ENCODE results near the gene BCO2.
A peak's percentile ranks its signal among the peaks of the same experiment; 100 is the strongest.

Gene BCO2

GRCh38 chr11:112162761-112163546, 12.4 kb upstream of the BCO2 start:
- no peak overlapping the region for H3K4me3 Mint-ChIP-seq
- H3K27me3 Mint-ChIP-seq = peaks cover 24% of the 10 kb centered on the region
- H3K4me1 Mint-ChIP-seq = peaks cover 4% of the 10 kb centered on the region
- no peaks in the 10 kb centered on the region for H3K9me3 Mint-ChIP-seq
- peaks cover 2% of the 10 kb centered on the region for H3K36me3 Mint-ChIP-seq
- no peak overlapping the region for H3K27ac Mint-ChIP-seq

DNA sequence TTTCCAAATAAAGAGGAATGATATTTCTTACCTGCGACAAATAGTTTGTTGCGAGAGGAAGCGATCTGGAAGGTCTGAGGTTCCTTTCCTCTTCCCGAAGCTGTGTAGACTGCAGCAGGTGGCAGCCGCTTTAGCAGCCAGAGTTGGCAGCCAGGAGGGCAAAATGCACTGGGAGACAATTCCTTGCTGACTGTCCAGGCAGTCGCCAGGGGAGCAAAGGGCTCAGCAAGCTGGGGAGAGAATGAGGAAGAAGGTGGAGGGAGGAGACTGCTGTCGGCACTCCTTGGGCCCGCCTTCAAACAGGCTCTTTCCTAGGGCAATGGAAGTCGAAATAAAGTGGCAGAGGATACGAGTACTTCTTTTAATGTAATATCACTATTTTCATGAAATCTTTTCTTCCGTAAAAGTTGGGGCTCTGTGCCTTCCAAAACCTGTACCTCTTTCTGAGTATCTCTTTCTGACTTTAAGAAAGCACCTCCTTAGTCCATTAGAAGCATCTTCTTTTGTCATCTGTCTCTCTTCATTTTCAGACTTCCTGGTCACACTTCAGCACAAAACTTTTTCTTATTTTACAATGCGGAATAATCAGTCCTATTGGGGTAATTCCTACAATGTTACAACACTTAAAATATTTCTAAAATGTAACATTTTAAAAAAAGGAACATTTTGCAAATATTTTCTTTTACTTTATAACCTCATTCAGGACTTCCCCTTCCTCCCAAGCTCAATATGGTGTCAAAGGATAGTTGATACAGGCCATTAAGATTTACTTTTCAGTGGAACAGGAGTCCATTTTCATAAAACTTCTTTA, 11.2 kb upstream of the BCO2 start, which contains the start of gene IL18:
Gene IL18, minus strand, starts transcription at position 220 of the 811 bp plus-strand sequence. CDS start 9,041 bp downstream, outside the sequence.
- H3K27ac Mint-ChIP-seq = no peak within 1 kb of the TSS
- H3K36me3 Mint-ChIP-seq = peaks cover 2% of the 10 kb centered on the region
- H3K9me3 Mint-ChIP-seq = no peaks in the 10 kb centered on the region
- H3K27me3 Mint-ChIP-seq = peaks cover 24% of the 10 kb centered on the region
- H3K4me1 Mint-ChIP-seq = peaks cover 4% of the 10 kb centered on the region
- H3K4me3 Mint-ChIP-seq = peak within 1 kb of the TSS; percentile 0

- Mint-ChIP-seq H3K27ac (no peak overlapping the region), H3K9me3 (no peaks in the 10 kb centered on the region), H3K4me3 (no peak overlapping the region), H3K36me3 (peaks cover 2% of the 10 kb centered on the region), H3K27me3 (peaks cover 24% of the 10 kb centered on the region), H3K4me1 (peaks cover 4% of the 10 kb centered on the region)
These were observed 10.3 kb upstream of the BCO2 start for GRCh38 chr11:112165049-112165448.

DNA sequence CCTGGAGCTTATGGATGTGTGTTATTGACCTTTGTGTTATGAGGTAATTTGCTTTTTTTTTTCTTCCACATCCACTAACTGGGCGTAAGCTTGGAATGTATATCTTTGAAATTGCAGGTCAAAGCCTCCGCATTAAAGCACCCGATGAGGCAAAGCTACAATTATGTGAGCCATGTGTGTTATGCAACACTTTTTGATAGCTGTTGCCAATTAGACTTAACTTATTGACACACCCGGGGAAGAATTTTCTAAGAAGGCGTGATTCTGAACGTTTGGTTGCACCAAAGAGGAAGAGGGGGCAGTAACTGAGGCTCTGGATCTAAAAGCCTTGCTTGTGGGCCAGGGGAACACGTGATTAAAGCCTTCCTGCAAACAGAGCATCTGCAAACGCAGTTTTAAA, 8.8 kb upstream of the BCO2 start:
- no peak overlapping the region for H3K4me3 Mint-ChIP-seq
- peaks cover 21% of the 10 kb centered on the region for H3K27me3 Mint-ChIP-seq
- peaks cover 4% of the 10 kb centered on the region for H3K4me1 Mint-ChIP-seq
- H3K27ac Mint-ChIP-seq = no peak overlapping the region
- H3K36me3 Mint-ChIP-seq = peaks cover 2% of the 10 kb centered on the region
- no peaks in the 10 kb centered on the region for H3K9me3 Mint-ChIP-seq

DNA sequence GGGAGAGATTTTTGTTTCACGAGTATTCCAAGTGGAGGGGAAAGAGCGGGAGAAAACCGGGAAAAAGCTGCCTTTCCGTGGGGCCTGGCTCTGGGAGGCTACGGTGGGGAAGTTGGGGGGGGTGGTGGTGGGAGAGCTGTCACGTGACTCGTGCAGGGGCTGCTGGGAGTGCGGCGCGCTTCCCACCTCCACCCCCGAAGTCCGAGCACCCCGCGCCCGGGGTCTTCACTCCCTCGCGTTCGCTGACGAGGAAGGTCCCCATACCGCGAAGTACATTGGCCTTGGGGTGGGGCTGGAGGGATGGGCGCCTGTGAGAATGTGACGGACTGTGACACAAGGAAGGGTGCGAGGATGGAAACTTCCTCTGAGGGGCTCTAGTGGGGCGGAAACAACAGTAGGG, 8.2 kb upstream of the BCO2 start, which contains the start of gene TEX12:
Gene TEX12, plus strand, starts transcription at position 228 of the 400 bp plus-strand sequence. CDS start 1,897 bp downstream, outside the sequence.
- peaks cover 2% of the 10 kb centered on the region for H3K36me3 Mint-ChIP-seq
- peak within 1 kb of the TSS; percentile 27 for H3K27ac Mint-ChIP-seq
- peaks cover 18% of the 10 kb centered on the region for H3K27me3 Mint-ChIP-seq
- H3K9me3 Mint-ChIP-seq = no peaks in the 10 kb centered on the region
- no peak within 1 kb of the TSS for H3K4me3 Mint-ChIP-seq
- peaks cover 4% of the 10 kb centered on the region for H3K4me1 Mint-ChIP-seq

DNA sequence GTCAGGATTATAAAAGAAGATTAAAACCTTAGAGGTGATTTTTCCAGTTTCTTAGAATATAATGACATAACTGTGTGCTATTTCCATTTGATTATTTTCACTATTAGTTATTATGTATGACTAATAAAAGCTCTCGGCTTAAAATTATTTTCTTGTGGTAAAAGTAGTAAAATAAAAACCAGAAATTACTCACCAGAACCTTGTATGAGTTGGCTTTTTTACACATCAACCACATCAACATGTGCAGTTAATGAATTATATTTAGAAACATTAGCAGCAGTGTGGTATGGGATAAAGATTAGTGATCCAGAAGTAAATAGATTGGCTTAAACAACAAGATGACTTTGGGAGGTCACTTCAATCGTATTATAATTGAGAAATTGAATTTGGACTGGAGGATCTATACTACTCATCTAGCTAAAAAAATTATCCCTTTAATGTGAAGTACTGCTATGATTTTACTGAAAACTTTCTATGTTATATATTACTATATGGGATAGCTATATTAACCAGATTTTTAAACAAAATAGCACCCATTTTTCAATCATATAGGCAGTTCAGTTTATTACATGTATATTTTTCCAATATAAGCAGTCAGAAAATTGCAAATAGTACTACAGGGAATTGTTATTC, 2.8 kb upstream of the BCO2 start:
- Mint-ChIP-seq H3K4me1 (peaks cover 9% of the 10 kb centered on the region), H3K27me3 (peaks cover 10% of the 10 kb centered on the region), H3K9me3 (no peaks in the 10 kb centered on the region), H3K36me3 (no peaks in the 10 kb centered on the region), H3K4me3 (no peak overlapping the region), H3K27ac (no peak overlapping the region)

DNA sequence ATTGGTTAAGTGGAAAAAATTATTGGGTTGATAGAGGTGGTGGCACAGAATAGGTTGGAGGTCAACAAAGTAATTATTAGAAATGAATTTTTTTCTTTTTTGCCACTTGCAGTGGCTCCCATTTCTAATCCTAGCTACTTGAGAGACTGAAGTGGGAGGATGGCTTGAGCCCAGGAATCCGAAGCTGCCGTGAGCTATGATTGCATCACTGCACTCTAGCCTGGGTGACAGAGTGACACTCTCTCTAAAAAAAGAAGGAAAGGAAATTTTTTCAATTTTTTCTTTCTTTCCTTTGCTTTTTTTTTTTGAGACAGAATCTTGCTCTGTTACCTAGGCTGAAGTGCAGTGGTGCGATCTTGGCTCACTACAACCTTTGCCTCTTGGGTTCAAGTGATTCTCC, 2.2 kb upstream of the BCO2 start:
- no peaks in the 10 kb centered on the region for H3K9me3 Mint-ChIP-seq
- H3K4me3 Mint-ChIP-seq = no peak overlapping the region
- H3K27me3 Mint-ChIP-seq = peaks cover 13% of the 10 kb centered on the region
- no peaks in the 10 kb centered on the region for H3K36me3 Mint-ChIP-seq
- peaks cover 9% of the 10 kb centered on the region for H3K4me1 Mint-ChIP-seq
- H3K27ac Mint-ChIP-seq = no peak overlapping the region

- Mint-ChIP-seq H3K4me3 (no peak overlapping the region), H3K4me1 (peaks cover 9% of the 10 kb centered on the region), H3K9me3 (no peaks in the 10 kb centered on the region), H3K27ac (no peak overlapping the region), H3K36me3 (no peaks in the 10 kb centered on the region), H3K27me3 (peaks cover 14% of the 10 kb centered on the region)
These were observed 264 bp downstream of the BCO2 start for GRCh38 chr11:112175599-112175952.

DNA sequence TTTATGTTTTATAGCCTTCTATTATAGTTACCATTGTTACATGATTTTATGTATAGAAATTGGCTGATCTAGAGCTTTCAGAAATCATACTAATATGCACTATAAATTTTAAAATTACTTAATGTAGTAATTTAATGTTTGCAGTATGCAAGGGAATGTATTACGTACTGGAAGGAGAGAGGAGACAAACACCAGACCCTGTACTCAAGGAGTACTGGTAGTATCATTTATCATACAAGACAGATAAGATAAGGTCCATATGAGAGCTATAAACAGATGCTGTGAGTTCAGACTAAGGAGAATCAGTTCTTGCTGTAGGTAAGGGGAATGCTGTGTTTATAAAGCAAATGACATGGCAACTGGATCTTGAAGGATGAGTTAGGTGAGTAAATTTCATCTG, 765 bp downstream of the BCO2 start:
- H3K27ac Mint-ChIP-seq = no peak overlapping the region
- no peak overlapping the region for H3K4me3 Mint-ChIP-seq
- H3K36me3 Mint-ChIP-seq = no peaks in the 10 kb centered on the region
- H3K4me1 Mint-ChIP-seq = peaks cover 9% of the 10 kb centered on the region
- no peaks in the 10 kb centered on the region for H3K9me3 Mint-ChIP-seq
- peaks cover 16% of the 10 kb centered on the region for H3K27me3 Mint-ChIP-seq

- no peak overlapping the region for H3K27ac Mint-ChIP-seq
- H3K27me3 Mint-ChIP-seq = peaks cover 16% of the 10 kb centered on the region
- no peaks in the 10 kb centered on the region for H3K36me3 Mint-ChIP-seq
- H3K9me3 Mint-ChIP-seq = no peaks in the 10 kb centered on the region
- H3K4me3 Mint-ChIP-seq = no peak overlapping the region
- H3K4me1 Mint-ChIP-seq = peaks cover 9% of the 10 kb centered on the region
These were observed 2.3 kb downstream of the BCO2 start for GRCh38 chr11:112177589-112177988.

DNA sequence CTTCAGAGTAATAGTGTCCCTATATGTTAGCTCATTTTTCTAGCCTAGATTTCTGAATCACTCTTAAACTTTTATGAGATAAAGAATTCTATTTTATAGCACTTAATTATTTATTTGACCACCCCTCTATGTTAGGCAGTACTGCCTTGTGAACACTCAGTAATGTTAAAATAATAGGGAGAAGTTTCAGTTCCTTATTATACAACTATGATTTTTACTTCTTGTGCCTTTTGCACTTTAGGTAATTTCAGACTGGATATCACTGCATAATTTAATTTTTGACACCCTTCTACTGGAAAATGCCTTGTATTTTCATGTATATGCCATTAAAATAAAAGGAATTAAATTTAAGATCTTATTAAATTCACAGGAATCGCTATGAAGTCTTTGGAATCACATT, 3.1 kb downstream of the BCO2 start:
- Mint-ChIP-seq H3K9me3 (no peaks in the 10 kb centered on the region), H3K4me1 (peaks cover 9% of the 10 kb centered on the region), H3K27me3 (peaks cover 16% of the 10 kb centered on the region), H3K4me3 (no peak overlapping the region), H3K36me3 (no peaks in the 10 kb centered on the region), H3K27ac (no peak overlapping the region)

DNA sequence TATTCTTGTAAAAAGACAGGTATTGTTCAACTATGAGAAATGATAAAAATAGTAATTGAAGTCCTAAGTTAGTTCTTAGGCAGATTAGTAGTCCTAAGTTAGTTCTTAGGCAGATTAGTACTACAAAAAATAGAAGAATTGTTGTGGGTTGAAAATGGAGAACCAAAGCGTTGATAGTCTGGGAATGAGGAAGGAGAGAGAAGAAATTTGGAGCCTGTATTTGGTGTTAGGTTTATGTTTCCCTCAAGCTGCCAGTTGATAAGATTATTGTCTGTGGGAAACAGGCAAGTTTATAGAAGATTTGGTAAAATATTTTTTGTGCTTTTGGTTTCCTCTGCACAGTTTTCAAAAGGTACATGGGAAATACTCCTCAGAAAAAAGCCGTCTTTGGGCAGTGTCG, 3.6 kb downstream of the BCO2 start:
- peaks cover 9% of the 10 kb centered on the region for H3K4me1 Mint-ChIP-seq
- no peak overlapping the region for H3K27ac Mint-ChIP-seq
- no peaks in the 10 kb centered on the region for H3K9me3 Mint-ChIP-seq
- no peaks in the 10 kb centered on the region for H3K36me3 Mint-ChIP-seq
- no peak overlapping the region for H3K4me3 Mint-ChIP-seq
- H3K27me3 Mint-ChIP-seq = peaks cover 16% of the 10 kb centered on the region

- Mint-ChIP-seq H3K9me3 (no peaks in the 10 kb centered on the region), H3K27me3 (peaks cover 15% of the 10 kb centered on the region), H3K27ac (no peak overlapping the region), H3K4me3 (no peak overlapping the region), H3K36me3 (no peaks in the 10 kb centered on the region), H3K4me1 (peaks cover 7% of the 10 kb centered on the region)
These were observed 4.3 kb downstream of the BCO2 start for GRCh38 chr11:112179601-112180000.

DNA sequence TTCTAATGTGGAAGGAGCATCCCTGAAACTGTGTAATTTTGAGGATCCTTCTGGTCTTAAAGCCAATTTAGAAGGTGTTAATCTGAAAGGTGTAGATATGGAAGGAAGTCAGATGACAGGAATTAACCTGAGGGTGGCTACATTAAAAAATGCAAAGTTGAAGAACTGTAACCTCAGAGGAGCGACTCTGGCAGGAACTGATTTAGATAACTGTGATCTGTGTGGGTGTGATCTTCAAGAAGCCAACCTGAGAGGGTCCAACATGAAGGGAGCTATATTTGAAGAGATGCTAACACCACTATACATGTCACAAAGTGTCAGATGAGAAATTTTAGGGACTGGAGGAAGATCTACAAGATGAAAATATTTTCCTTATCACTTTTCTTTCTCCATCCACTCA, 7.6 kb downstream of the BCO2 start:
- Mint-ChIP-seq H3K4me1 (no peaks in the 10 kb centered on the region), H3K9me3 (no peaks in the 10 kb centered on the region), H3K27ac (no peak overlapping the region), H3K27me3 (peaks cover 5% of the 10 kb centered on the region), H3K36me3 (no peaks in the 10 kb centered on the region), H3K4me3 (no peak overlapping the region)

GRCh38 chr11:112185883-112186282, 10.6 kb downstream of the BCO2 start:
- Mint-ChIP-seq H3K27ac (no peak overlapping the region), H3K9me3 (no peaks in the 10 kb centered on the region), H3K4me3 (no peak overlapping the region), H3K36me3 (no peaks in the 10 kb centered on the region), H3K4me1 (no peaks in the 10 kb centered on the region), H3K27me3 (peaks cover 3% of the 10 kb centered on the region)

GRCh38 chr11:112186304-112186703, 11.0 kb downstream of the BCO2 start:
- H3K27me3 Mint-ChIP-seq = peaks cover 3% of the 10 kb centered on the region
- H3K9me3 Mint-ChIP-seq = no peaks in the 10 kb centered on the region
- no peak overlapping the region for H3K27ac Mint-ChIP-seq
- H3K4me1 Mint-ChIP-seq = no peaks in the 10 kb centered on the region
- no peaks in the 10 kb centered on the region for H3K36me3 Mint-ChIP-seq
- no peak overlapping the region for H3K4me3 Mint-ChIP-seq
